ENCODE data around the gene COL23A1. TPM values are rescaled to one million over a fixed set of nuclear protein-coding genes. Genes with fewer than 3 reads are reported as not detected.

The COL23A1 gene
- total RNA-seq, 1 donor from 2014 or later = 0.12 TPM

GRCh38 chr5:178467205-178467567, 123.0 kb downstream of the COL23A1 start:
- Mint-ChIP-seq H3K27me3 (ENCODE audit: low read depth) (no peaks in the 10 kb centered on the region), H3K36me3 (ENCODE audit: low read depth) (no peaks in the 10 kb centered on the region), H3K27ac (ENCODE audit: unreplicated experiment) (no peak overlapping the region), H3K9me3 (ENCODE audit: low read depth) (no peaks in the 10 kb centered on the region), H3K4me3 (ENCODE audit: unreplicated experiment) (no peak overlapping the region), H3K4me1 (ENCODE audit: low read depth) (peaks cover 15% of the 10 kb centered on the region)
- TF ChIP-seq CTCF (IDR thresholded peaks at IDR 0.05) = no peak
- no peak for DNase-seq (ENCODE audit: low spot score)

- Mint-ChIP-seq H3K36me3 (ENCODE audit: low read depth) (no peaks in the 10 kb centered on the region), H3K27ac (ENCODE audit: unreplicated experiment) (no peak overlapping the region), H3K4me3 (ENCODE audit: unreplicated experiment) (no peak overlapping the region), H3K27me3 (ENCODE audit: low read depth) (no peaks in the 10 kb centered on the region), H3K9me3 (ENCODE audit: low read depth) (no peaks in the 10 kb centered on the region), H3K4me1 (ENCODE audit: low read depth) (peaks cover 15% of the 10 kb centered on the region)
- DNase-seq (ENCODE audit: low spot score) = no peak
- no peak for TF ChIP-seq CTCF (IDR thresholded peaks at IDR 0.05)
These were observed 123.9 kb downstream of the COL23A1 start for GRCh38 chr5:178466342-178466741.

- DNase-seq (ENCODE audit: low spot score) = no peak
- no peaks in the 10 kb centered on the region for H3K27me3 Mint-ChIP-seq (ENCODE audit: low read depth)
- TF ChIP-seq CTCF (IDR thresholded peaks at IDR 0.05) = no peak
- peaks cover 15% of the 10 kb centered on the region for H3K4me1 Mint-ChIP-seq (ENCODE audit: low read depth)
- no peak overlapping the region for H3K4me3 Mint-ChIP-seq (ENCODE audit: unreplicated experiment)
- no peaks in the 10 kb centered on the region for H3K36me3 Mint-ChIP-seq (ENCODE audit: low read depth)
- no peak overlapping the region for H3K27ac Mint-ChIP-seq (ENCODE audit: unreplicated experiment)
- no peaks in the 10 kb centered on the region for H3K9me3 Mint-ChIP-seq (ENCODE audit: low read depth)
These were observed 124.3 kb downstream of the COL23A1 start for GRCh38 chr5:178465861-178466288.

GRCh38 chr5:178465228-178465860, 124.8 kb downstream of the COL23A1 start:
- H3K9me3 Mint-ChIP-seq (ENCODE audit: low read depth) = no peaks in the 10 kb centered on the region
- DNase-seq (ENCODE audit: low spot score) = no peak
- no peak for TF ChIP-seq CTCF (IDR thresholded peaks at IDR 0.05)
- H3K36me3 Mint-ChIP-seq (ENCODE audit: low read depth) = no peaks in the 10 kb centered on the region
- H3K27ac Mint-ChIP-seq (ENCODE audit: unreplicated experiment) = no peak overlapping the region
- H3K4me3 Mint-ChIP-seq (ENCODE audit: unreplicated experiment) = no peak overlapping the region
- H3K27me3 Mint-ChIP-seq (ENCODE audit: low read depth) = no peaks in the 10 kb centered on the region
- peaks cover 15% of the 10 kb centered on the region for H3K4me1 Mint-ChIP-seq (ENCODE audit: low read depth)

- H3K36me3 Mint-ChIP-seq (ENCODE audit: low read depth) = no peaks in the 10 kb centered on the region
- H3K4me3 Mint-ChIP-seq (ENCODE audit: unreplicated experiment) = no peak overlapping the region
- H3K27me3 Mint-ChIP-seq (ENCODE audit: low read depth) = no peaks in the 10 kb centered on the region
- DNase-seq (ENCODE audit: low spot score) = no peak
- peaks cover 15% of the 10 kb centered on the region for H3K4me1 Mint-ChIP-seq (ENCODE audit: low read depth)
- TF ChIP-seq CTCF (IDR thresholded peaks at IDR 0.05) = no peak
- H3K9me3 Mint-ChIP-seq (ENCODE audit: low read depth) = no peaks in the 10 kb centered on the region
- no peak overlapping the region for H3K27ac Mint-ChIP-seq (ENCODE audit: unreplicated experiment)
These were observed 125.7 kb downstream of the COL23A1 start for GRCh38 chr5:178464431-178465048.

Data from chondrocyte (in vitro differentiated cells).